GM12878 (cell line): ENCODE results near the gene COA3. TPM values are rescaled to one million over a fixed set of nuclear protein-coding genes. Genes with fewer than 3 reads are reported as not detected.

Source experiments
- ATAC-seq: fragments of 200-7000 bp; cut with Tn5 transposase; 3 replicates; pipeline ENCODE4 v1.9.1; 2020; ENCODE audit warnings: mild to moderate bottlenecking, moderate library complexity
- BruUV-seq: library from RNA; stranded (reverse); fragments of 400-500 nt; replicated peaks from 2 replicates; lab custom pipeline; 2021; lab: Mats Ljungman, UMichigan
- CTCF ChIA-PET: fragments of 300-600 bp; sonication (Branson Sonifier 250); formaldehyde crosslinking; extraction: SDS; loops from one replicate; lab custom pipeline; 2021; ENCODE audit warnings: inconsistent platforms; lab: Yijun Ruan, JAX
- POLR2A ChIA-PET: fragments of 350-600 bp; formaldehyde crosslinking; extraction: SDS; loops from one replicate; lab custom pipeline; 2021; ENCODE audit warnings: inconsistent platforms; lab: Charles Lee
- RAD21 ChIA-PET: fragments of 300-600 bp; sonication (Branson Sonifier 250); formaldehyde crosslinking; loops from one replicate; lab custom pipeline; 2023; ENCODE audit warnings: antibody characterized with exemption; ENCODE audit not compliant: unreplicated experiment; lab: Charles Lee
- SMC1A ChIA-PET: fragments of 300-600 bp; sonication (Branson Sonifier 250); formaldehyde crosslinking; loops from one replicate; lab custom pipeline; 2023; ENCODE audit not compliant: unreplicated experiment, uncharacterized antibody; lab: Charles Lee
- DNase-seq: peaks from one replicate; pipeline ENCODE4 v3.0.0-alpha.2; 2011; ENCODE audit warnings: low read depth, low spot score
- FAIRE-seq: peaks from 3 replicates; lab custom pipeline; 2011; peaks lifted over from hg19 to GRCh38; lab: Jason Lieb, UNC
- H2AFZ ChIP-seq: 2 replicates; pipeline ENCODE4 v1.6.0; 2011; ENCODE audit warnings: low read depth, low read length, control low read depth; ENCODE audit not compliant: control insufficient read depth
- H3K27ac ChIP-seq: 2 replicates; pipeline ENCODE4 v1.5.1; 2011; ENCODE audit warnings: control low read depth; ENCODE audit not compliant: control insufficient read depth, insufficient read depth
- H3K27me3 ChIP-seq, 2 experiments: replicated peaks in 1 of 2; 2 replicates each; pipeline versions ENCODE4 v1.6.0 to v1.6.1; 2011; ENCODE audit warnings: low read length in 1 of 2; ENCODE audit not compliant: control insufficient read depth in 2 of 2, insufficient read depth in 2 of 2
- H3K36me3 ChIP-seq, 2 experiments: 2 replicates each; pipeline ENCODE4 v1.5.1; 2011; ENCODE audit warnings: low read length in 1 of 2; ENCODE audit not compliant: control insufficient read depth in 2 of 2, insufficient read depth in 2 of 2
- H3K4me1 ChIP-seq: 2 replicates; pipeline ENCODE4 v1.6.1; 2011; ENCODE audit warnings: mild to moderate bottlenecking, low read length, moderate library complexity, mixed read lengths; ENCODE audit not compliant: control insufficient read depth, insufficient read depth
- H3K4me2 ChIP-seq: 2 replicates; pipeline ENCODE4 v1.6.0; 2011; ENCODE audit warnings: control low read depth; ENCODE audit not compliant: control insufficient read depth, insufficient read depth
- H3K4me3 ChIP-seq: fragments of 200-600 bp; sonication (generic); 2 replicates; pipeline ENCODE4 v1.5.1; 2016
- H3K79me2 ChIP-seq: 2 replicates; pipeline ENCODE4 v1.6.0; 2011; ENCODE audit warnings: low read length; ENCODE audit not compliant: control insufficient read depth, insufficient read depth
- H3K9ac ChIP-seq: 2 replicates; pipeline ENCODE4 v1.8.0; 2011; ENCODE audit warnings: low read length, control low read depth, mixed read lengths; ENCODE audit not compliant: control insufficient read depth, insufficient read depth
- H3K9me3 ChIP-seq: replicated peaks from 3 replicates; pipeline ENCODE4 v1.5.1; 2011; ENCODE audit warnings: mild to moderate bottlenecking, low read length; ENCODE audit not compliant: control insufficient read depth, insufficient read depth
- H4K20me1 ChIP-seq: 2 replicates; pipeline ENCODE4 v1.6.0; 2011; ENCODE audit not compliant: control insufficient read depth, insufficient read depth
- CREB1 ChIP-seq: IDR thresholded peaks from 2 replicates; pipeline ENCODE4 v1.6.1; 2012; ENCODE audit warnings: low read depth, mild to moderate bottlenecking, inconsistent platforms
- KLF5 ChIP-seq: fragments of 450-650 bp; IDR thresholded peaks from 2 replicates; pipeline ENCODE4 v1.6.1; 2014; ENCODE audit warnings: mild to moderate bottlenecking; ENCODE audit not compliant: partially characterized antibody
- NFIC ChIP-seq: IDR thresholded peaks from 2 replicates; pipeline ENCODE4 v1.6.1; 2012; ENCODE audit warnings: low read depth, mild to moderate bottlenecking, inconsistent platforms, low read length, moderate library complexity
- POLR2A ChIP-seq: IDR thresholded peaks from 2 replicates; pipeline ENCODE4 v1.6.1; 2011; ENCODE audit warnings: low read depth, mild to moderate bottlenecking, low read length
- STAT3 ChIP-seq: IDR thresholded peaks from 2 replicates; pipeline ENCODE4 v1.6.1; 2011; ENCODE audit warnings: low read depth, low read length, improper control_type of control experiment
- WGBS: methylation state at CpG from one replicate; pipeline ENCODE4 v1.1.6; 2016; ENCODE audit warnings: low lambda C conversion rate; ENCODE audit not compliant: insufficient replicate concordance, insufficient coverage; ENCODE audit errors: missing lambda C conversion rate; 5-methylcytosine and 5-hydroxymethylcytosine counted together
- in situ Hi-C: fragments of 300-500 bp; cut with MboI; formaldehyde crosslinking; loops from 9 replicates; pipeline ENCODE4 v1.14.3; 2018; ENCODE audit warnings: mixed read lengths
- intact Hi-C: fragments of 100-400 bp; cut with micrococcal nuclease; formaldehyde crosslinking; loops from one replicate; pipeline ENCODE4 v1.14.2; 2022; ENCODE audit not compliant: unreplicated experiment
- polyA plus RNA-seq, 11 experiments: library from polyadenylated mRNA; depleted of rRNA in 4 of 11; unstranded in 6 of 11; stranded (reverse) in 5 of 11; fragments of >200 nt; fragmentation: Nextera tagmentation in 4 of 11; fragmentation: Illumina TruSeq in 1 of 11; extraction: Ambion mirVana in 4 of 11; extraction: Trizol in 1 of 11; gene quantifications; 1 replicate in 1 of 11; 2 replicates in 10 of 11; pipeline versions ENCODE4 v1.2.1 to v1.2.3, GENCODE V29; 2011 to 2016; ENCODE audit warnings: inconsistent platforms in 2 of 11, missing spikeins in 2 of 11, low read depth in 1 of 11
- total RNA-seq, 4 experiments: library from RNA; depleted of rRNA in 3 of 4; stranded (reverse); fragments of >200 nt in 3 of 4; fragmentation: Illumina TruSeq in 1 of 4; extraction: Trizol in 1 of 4; gene quantifications; 2 replicates each; pipeline versions ENCODE4 v1.2.1 to v1.2.3, GENCODE V29; 2013 to 2021

The COA3 gene
- total and polyA plus RNA-seq, 10 of the 15 experiments (the other 5 are each of a cell fraction or from before 2014, with no cell fraction given), result 45.2 to 161 (median 64.6) TPM

DNA sequence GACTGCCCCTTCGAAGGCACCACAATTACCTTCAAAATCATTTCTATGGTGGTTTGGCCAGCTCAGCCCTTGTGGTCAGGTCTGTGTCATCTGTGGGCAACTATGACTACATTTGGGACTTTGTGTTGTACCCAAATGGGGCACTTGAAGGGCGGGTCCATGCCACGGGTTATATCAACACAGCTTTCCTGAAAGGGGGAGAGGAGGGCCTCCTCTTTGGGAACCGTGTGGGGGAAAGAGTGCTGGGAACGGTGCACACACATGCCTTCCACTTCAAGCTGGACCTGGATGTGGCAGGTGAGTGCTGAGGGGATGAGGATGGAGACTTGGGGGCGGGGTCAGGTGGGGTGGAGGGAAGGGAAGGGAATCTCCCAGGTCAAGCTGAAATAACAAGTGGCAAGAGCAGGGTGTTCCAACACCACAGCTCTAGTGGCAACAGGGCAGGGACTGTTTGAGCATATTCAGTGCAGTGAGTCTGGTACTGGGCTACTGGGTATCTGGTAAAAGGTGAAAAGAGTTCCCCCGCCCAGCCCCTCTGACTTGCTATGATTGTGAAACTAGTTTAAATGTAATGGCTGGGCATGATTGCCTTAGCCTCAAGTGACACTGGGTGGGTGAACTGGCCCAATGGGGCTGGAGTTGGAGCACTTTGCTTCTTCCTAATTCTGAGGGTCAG lies 47.6 kb upstream of the COA3 start:
- peak; percentile 71 for ATAC-seq
- intact Hi-C loops (loop anchor here (10.0 kb wide), 1 partner anchor 149 kb away; the partner anchor contains the start of gene RPL27), in situ Hi-C loops (no loop called here)
- Histone ChIP-seq H3K27me3 (no peaks in the 10 kb centered on the region), H3K9ac (no peak overlapping the region), H3K27ac (no peak overlapping the region), H3K4me1 (no peaks in the 10 kb centered on the region; the same call in 1 of the 2 replicates), H3K4me3 (no peak overlapping the region), H3K79me2 (no peaks in the 10 kb centered on the region), H4K20me1 (no peaks in the 10 kb centered on the region), H3K4me2 (no peak overlapping the region), H3K36me3 (peaks cover 14 to 22% of the 10 kb centered on the region in 2 experiments), H3K9me3 (no peaks in the 10 kb centered on the region), H2AFZ (no peak overlapping the region)
- DNase-seq, result no peak
- ChIA-PET RAD21 (interaction anchor here (1.4 to 1.5 kb wide), 2 partner anchors 83 to 152 kb away, joined by 4 to 5 read pairs; partner anchors contain the start of gene RPL27), CTCF (interaction anchor here (0.9 to 4.7 kb wide), 3 partner anchors 11 to 152 kb away, joined by 3 to 38 read pairs (median 5); partner anchors contain the start of gene RPL27), SMC1A (interaction anchor here (0.6 to 1.3 kb wide), 4 partner anchors 77 to 219 kb away, joined by 3 to 4 read pairs (median 3); partner anchors contain the start of gene RPL27), POLR2A (no interaction called here)
- no peak for TF ChIP-seq STAT3
- TF ChIP-seq KLF5, result no peak
- 0 out of 2 replicates have a peak, but pooled peaks have one; percentile 6 for TF ChIP-seq CREB1
- no peak for FAIRE-seq
- BruUV-seq, result no TSS peak
- 13% methylated on average over 7 of the region's 7 CpGs for WGBS

DNA sequence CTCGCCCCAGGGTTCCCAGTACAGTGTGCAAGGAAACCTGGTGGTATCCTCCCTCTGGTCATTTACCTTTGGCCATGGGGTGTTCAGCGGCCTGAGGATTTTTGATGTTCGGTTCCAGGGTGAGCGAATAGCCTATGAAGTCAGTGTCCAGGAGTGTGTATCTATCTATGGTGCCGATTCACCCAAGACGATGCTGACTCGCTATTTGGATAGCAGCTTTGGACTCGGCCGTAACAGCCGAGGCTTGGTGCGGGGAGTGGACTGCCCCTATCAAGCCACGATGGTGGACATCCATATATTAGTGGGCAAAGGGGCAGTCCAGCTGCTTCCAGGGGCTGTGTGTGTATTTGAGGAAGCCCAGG lies 47.0 kb upstream of the COA3 start:
- H3K79me2 ChIP-seq, result no peaks in the 10 kb centered on the region
- intact Hi-C loops, result loop anchor here (10.0 kb wide), 1 partner anchor 149 kb away; the partner anchor contains the start of gene RPL27
- CTCF ChIA-PET, result interaction anchor here (0.9 to 4.7 kb wide), 3 partner anchors 10 to 152 kb away, joined by 3 to 38 read pairs (median 5); partner anchors contain the start of gene RPL27
- H3K27me3 ChIP-seq, result no peaks in the 10 kb centered on the region
- H3K9ac ChIP-seq, result no peak overlapping the region
- SMC1A ChIA-PET, result interaction anchor here (1.0 to 1.3 kb wide), 3 partner anchors 78 to 152 kb away, joined by 3 to 4 read pairs (median 3); partner anchors contain the start of gene RPL27
- TF ChIP-seq POLR2A (peak; percentile 56; the same call in 1 of the 2 replicates), NFIC (no peak)
- FAIRE-seq (no peak), ATAC-seq (no peak; the same call in 2 of the 3 replicates), DNase-seq (no peak)
- H4K20me1 ChIP-seq, result no peaks in the 10 kb centered on the region
- no peaks in the 10 kb centered on the region for H3K9me3 ChIP-seq
- H3K4me3 ChIP-seq, result no peak overlapping the region
- no peak overlapping the region for H3K27ac ChIP-seq
- in situ Hi-C loops, result no loop called here
- 61% methylated on average over 12 of the region's 12 CpGs for WGBS
- BruUV-seq, result no TSS peak
- POLR2A ChIA-PET, result no interaction called here
- RAD21 ChIA-PET, result interaction anchor here (1.4 to 1.5 kb wide), 2 partner anchors 84 to 152 kb away, joined by 4 to 5 read pairs; partner anchors contain the start of gene RPL27
- no peak overlapping the region for H2AFZ ChIP-seq
- H3K36me3 ChIP-seq, result peaks cover 14 to 24% of the 10 kb centered on the region in 2 experiments
- H3K4me2 ChIP-seq, result no peak overlapping the region
- no peaks in the 10 kb centered on the region; the same call in 1 of the 2 replicates for H3K4me1 ChIP-seq
